Peyer's patch (tissue), 4 donors: ENCODE results near the gene STK17B.

Experiments
- POLR2A ChIP-seq, 2 donors: fragments of 450-650 bp; IDR thresholded peaks; one replicate each; pipeline ENCODE4 v1.5.1; 2017; ENCODE audit warnings: antibody characterized with exemption in 2 of 2, mild to moderate bottlenecking in 2 of 2, moderate library complexity in 2 of 2
- TF ChIP-seq, protein P1 (sequence below), 6 experiments: fragments of 450-650 bp in 4 of 6; fragments of 200-600 bp in 2 of 6; sonication (generic) in 1 of 6; IDR thresholded peaks; one replicate each; pipeline ENCODE4 v1.5.1; 2017 to 2019; ENCODE audit warnings: antibody characterized with exemption in 6 of 6, mild to moderate bottlenecking in 3 of 6, moderate library complexity in 1 of 6

DNA sequence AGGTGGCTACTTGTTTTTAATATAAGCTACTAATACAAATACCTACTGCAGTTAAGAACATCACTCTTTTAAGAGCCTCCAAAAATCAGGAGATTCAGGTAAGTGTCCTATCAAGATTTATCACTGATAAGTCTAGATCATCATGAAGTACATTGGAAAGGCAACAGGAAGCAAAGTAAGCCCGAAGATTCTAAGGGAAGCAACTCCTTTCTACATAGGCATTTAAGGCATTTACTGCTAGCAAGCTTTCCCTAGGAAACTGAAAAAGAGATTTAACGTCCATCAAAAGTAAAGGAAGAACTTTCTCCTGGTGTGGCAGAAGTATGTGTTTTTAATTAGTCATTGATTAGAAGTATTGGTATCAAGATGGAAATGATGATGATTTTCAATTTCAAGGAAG lies 3.7 kb downstream of the STK17B start:
- TF ChIP-seq POLR2A (IDR thresholded peaks at IDR 0.05) = no peak
- TF ChIP-seq, protein P1, sequence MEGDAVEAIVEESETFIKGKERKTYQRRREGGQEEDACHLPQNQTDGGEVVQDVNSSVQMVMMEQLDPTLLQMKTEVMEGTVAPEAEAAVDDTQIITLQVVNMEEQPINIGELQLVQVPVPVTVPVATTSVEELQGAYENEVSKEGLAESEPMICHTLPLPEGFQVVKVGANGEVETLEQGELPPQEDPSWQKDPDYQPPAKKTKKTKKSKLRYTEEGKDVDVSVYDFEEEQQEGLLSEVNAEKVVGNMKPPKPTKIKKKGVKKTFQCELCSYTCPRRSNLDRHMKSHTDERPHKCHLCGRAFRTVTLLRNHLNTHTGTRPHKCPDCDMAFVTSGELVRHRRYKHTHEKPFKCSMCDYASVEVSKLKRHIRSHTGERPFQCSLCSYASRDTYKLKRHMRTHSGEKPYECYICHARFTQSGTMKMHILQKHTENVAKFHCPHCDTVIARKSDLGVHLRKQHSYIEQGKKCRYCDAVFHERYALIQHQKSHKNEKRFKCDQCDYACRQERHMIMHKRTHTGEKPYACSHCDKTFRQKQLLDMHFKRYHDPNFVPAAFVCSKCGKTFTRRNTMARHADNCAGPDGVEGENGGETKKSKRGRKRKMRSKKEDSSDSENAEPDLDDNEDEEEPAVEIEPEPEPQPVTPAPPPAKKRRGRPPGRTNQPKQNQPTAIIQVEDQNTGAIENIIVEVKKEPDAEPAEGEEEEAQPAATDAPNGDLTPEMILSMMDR (IDR thresholded peaks at IDR 0.05) = no peak
